ENCODE results near the gene ZNHIT1. TPM values are rescaled to one million over a fixed set of nuclear protein-coding genes. Genes with fewer than 3 reads are reported as not detected.

The ZNHIT1 gene
- 121 and 160 TPM in 2 replicates for total RNA-seq (2014; rRNA removed; shearing (Covaris generic))

- peak; percentile 97 for DNase-seq (ENCODE audit: low read depth)
Measured at GRCh38 chr7:101217388-101218235, at the start of gene ZNHIT1, which contains the start of gene PLOD3. TSS of gene ZNHIT1 (plus strand) at chr7:101218165. CDS start at chr7:101218196, 31 bp downstream. TSS of gene PLOD3 (minus strand) at chr7:101217581. CDS start at chr7:101217274, 307 bp downstream.

- no peak for DNase-seq (ENCODE audit: low read depth)
Measured at GRCh38 chr7:101168412-101169049, 49.4 kb upstream of the ZNHIT1 start.

GRCh38 chr7:101169110-101169837 is 48.7 kb upstream of the ZNHIT1 start:
- DNase-seq (ENCODE audit: low read depth) = no peak

- peak; percentile 54 for DNase-seq (ENCODE audit: low read depth)
Measured at GRCh38 chr7:101169838-101170551, 48.0 kb upstream of the ZNHIT1 start.

- DNase-seq (ENCODE audit: low read depth) = no peak
Measured at GRCh38 chr7:101170617-101171441, 47.1 kb upstream of the ZNHIT1 start.

- DNase-seq (ENCODE audit: low read depth) = no peak
Measured at GRCh38 chr7:101171442-101171837, 46.5 kb upstream of the ZNHIT1 start.

- no peak for DNase-seq (ENCODE audit: low read depth)
Measured at GRCh38 chr7:101172005-101172853, 45.7 kb upstream of the ZNHIT1 start.

- DNase-seq (ENCODE audit: low read depth) = peak; percentile 77
Measured at GRCh38 chr7:101172854-101173751, 44.9 kb upstream of the ZNHIT1 start.

GRCh38 chr7:101173752-101174244 is 44.2 kb upstream of the ZNHIT1 start:
- no peak for DNase-seq (ENCODE audit: low read depth)

GRCh38 chr7:101174322-101174854 is 43.6 kb upstream of the ZNHIT1 start:
- no peak for DNase-seq (ENCODE audit: low read depth)

- DNase-seq (ENCODE audit: low read depth) = no peak
Measured at GRCh38 chr7:101175664-101176063, 42.3 kb upstream of the ZNHIT1 start.

GRCh38 chr7:101177644-101178043 is 40.3 kb upstream of the ZNHIT1 start:
- DNase-seq (ENCODE audit: low read depth) = no peak

GRCh38 chr7:101179117-101179516 is 38.8 kb upstream of the ZNHIT1 start:
- no peak for DNase-seq (ENCODE audit: low read depth)

GRCh38 chr7:101179713-101180112 is 38.3 kb upstream of the ZNHIT1 start:
- no peak for DNase-seq (ENCODE audit: low read depth)

GRCh38 chr7:101180130-101180755 is 37.7 kb upstream of the ZNHIT1 start, which contains the start of gene NAT16:
TSS of gene NAT16 (minus strand) at chr7:101180293. CDS start at chr7:101174807, 5,486 bp downstream.
- no peak for DNase-seq (ENCODE audit: low read depth)

- DNase-seq (ENCODE audit: low read depth) = peak; percentile 72
Measured at GRCh38 chr7:101185258-101185839, 32.6 kb upstream of the ZNHIT1 start.

GRCh38 chr7:101186194-101186593 is 31.8 kb upstream of the ZNHIT1 start:
- DNase-seq (ENCODE audit: low read depth) = no peak

All from RPMI7951 (cell line).